ENCODE data around the gene CSMD2.

CSMD2 gene

GRCh38 chr1:33777337-33777736, 387.7 kb downstream of the CSMD2 start:
- in situ Hi-C loops (cut with MboI; ENCODE audit: low sequenced_read_pairs): no loop called here

DNA sequence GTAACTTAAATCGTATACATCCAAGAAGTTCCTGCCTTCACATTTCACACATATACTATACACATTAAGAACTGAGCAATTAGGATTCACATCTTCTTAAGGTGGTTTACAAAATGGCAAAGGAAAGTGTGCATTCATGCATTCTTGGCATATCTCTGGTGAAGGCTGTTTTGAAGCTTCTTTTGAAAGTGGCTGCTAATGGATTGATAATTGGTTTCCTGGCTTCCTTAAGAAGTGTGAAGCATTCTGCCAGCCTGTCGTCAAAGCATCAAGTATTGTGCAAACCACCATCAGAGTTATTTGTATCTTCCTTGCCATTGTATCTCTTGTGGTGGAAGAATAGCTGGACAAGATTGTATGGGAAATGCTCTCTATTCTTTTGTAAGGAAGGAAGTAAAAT, 396.2 kb downstream of the CSMD2 start:
- in situ Hi-C loops (cut with MboI; ENCODE audit: low sequenced_read_pairs): no loop called here

GRCh38 chr1:33768106-33768505, 396.9 kb downstream of the CSMD2 start:
- in situ Hi-C loops (cut with MboI; ENCODE audit: low sequenced_read_pairs): no loop called here

DNA sequence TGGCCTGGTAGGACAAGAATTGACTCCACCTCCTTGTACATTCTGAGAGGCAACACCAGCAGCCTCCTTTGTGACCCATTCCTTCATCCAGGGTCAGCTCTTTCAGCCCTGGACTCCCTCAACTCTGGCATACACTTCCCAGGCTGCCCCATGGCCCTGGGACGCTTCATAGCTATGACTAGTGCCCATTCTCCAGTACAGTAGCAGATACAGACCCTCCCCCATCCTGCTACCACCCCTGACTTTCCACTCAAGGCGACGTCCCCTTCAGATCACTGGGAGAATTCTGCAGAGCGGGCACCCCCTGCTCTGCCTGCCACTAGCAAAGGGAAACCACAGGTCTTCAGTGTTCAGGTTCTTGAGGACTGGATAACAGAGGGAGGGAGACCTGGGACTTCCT, 400.9 kb downstream of the CSMD2 start:
- in situ Hi-C loops (cut with MboI; ENCODE audit: low sequenced_read_pairs): no loop called here

DNA sequence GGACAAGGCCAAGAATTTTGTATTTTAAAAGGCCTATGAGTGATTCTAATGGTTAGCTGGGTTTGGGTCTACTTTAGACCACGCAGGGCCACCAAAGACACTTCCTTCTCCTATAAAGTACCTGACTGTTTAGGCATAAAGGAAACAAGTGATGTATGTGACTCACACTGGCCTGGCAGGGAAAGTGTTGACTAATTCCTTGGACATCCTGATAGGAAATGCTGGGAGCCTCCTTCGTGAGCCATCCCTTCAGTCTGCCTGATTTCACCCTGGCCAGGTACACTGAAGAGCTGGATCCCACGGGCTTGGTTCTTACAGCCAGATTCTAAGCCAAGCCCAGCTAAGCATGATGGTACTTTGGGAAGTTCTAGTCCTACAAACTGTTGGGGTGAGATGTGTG, 401.6 kb downstream of the CSMD2 start:
- in situ Hi-C loops (cut with MboI; ENCODE audit: low sequenced_read_pairs): no loop called here

GRCh38 chr1:33762962-33763361, 402.1 kb downstream of the CSMD2 start:
- in situ Hi-C loops (cut with MboI; ENCODE audit: low sequenced_read_pairs): no loop called here

DNA sequence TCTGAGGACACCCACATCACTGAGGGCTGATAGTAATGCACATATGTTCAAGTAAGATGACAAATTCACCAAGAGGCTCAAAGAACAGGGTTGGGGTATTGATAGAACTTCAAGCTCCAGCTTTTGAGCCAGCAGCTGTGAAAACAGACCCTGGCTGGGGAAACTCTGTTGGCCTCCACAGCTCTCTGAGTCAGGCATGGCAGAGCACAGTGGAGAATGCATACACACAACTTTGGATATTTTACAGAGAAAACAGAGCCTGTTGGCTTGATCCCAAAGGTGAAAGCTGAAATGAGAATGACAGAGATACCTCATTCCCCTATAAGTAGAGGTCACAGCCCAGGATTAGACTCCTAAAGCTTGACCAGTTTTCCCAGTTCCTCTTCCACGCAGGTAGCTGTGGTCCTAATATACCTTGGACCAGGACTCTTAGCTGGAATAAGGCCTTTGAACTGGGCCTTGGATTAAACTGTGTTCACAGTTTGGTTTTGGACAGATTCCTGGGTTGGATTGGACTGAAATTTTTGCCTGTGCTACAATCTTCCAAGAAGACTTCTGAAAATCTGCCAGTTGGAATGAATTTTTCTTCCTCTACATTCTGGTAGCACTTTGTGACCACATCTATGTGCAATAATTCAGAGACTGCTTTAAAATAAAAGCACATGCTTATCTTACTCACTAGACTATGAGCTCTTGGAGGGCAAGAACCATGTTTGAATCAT, 402.8 kb downstream of the CSMD2 start:
- in situ Hi-C loops (cut with MboI; ENCODE audit: low sequenced_read_pairs): no loop called here

DNA sequence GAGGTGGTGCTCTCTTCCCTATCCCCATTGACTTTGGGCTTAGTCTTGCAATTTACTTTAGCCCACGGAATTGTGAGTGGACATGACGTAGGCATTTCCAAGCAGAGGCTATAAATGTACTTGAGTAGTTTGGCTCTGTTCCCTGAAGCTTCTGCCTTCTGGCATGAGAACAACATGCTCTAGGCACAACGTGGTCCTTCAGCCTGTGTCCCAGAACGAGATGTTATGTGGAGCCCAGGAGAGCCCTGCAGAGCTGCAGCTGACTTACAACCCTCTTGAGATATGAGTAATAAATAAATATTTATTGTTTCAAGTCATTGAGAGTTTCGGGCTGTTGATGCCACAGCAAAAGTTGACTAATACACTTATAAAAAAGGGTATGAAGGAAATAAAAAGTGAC, 406.3 kb downstream of the CSMD2 start:
- in situ Hi-C loops (cut with MboI; ENCODE audit: low sequenced_read_pairs): no loop called here

DNA sequence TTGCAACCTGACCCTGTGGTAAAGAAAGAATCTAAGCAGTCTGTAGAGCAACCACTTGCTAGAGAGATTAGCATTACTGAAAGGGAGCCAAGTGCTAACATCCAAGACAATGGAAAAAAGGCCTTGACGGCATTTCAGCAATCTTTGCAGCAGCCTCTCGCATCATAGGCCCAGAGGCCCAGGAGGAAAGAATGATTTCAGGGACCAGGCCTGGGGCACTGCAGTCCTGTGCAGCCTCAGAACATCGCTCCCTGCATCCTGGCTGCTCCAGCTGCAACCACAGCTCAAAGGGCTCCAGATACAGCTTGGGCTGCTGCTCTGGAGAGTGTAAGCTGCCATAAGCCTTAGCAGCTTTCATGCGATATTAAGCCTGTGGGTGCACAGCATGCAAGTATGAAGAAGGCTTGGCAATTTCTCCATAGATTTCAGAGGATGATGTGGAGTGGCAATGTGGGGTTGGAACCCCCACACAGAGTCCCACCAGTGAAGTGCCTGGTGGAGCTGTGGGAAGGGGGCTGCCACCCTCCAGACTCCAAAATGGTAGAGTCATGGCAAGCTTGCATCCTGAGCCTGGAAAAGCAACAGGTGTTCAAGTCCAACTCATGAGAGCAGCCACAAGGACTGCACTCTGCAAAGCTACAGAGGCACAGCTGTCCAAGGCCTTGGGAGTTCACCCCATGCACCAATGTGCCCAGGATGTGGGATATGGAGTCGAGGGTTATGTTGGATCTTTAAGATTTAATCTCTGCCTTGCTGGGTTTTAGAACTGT, 411.8 kb downstream of the CSMD2 start:
- in situ Hi-C loops (cut with MboI; ENCODE audit: low sequenced_read_pairs): no loop called here

DNA sequence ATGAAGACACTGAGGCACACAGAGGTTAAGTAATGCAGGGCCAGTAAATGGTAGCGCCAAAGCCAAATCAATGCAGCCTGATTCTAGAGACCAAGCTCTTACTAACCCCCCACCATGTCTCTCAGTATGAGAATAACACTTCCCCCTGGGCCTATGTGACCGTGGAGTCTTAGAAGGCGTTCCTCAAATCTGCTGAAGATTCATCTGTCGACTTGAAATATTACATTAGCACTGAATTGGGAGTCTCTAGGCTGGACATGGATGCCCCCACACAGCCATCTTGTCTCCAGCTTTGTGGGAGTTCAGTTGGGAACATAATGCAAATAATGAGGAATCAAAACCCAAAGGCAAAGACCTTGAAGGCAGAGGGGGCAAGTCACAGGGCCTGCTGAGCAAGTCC, 419.1 kb downstream of the CSMD2 start:
- in situ Hi-C loops (cut with MboI; ENCODE audit: low sequenced_read_pairs): no loop called here

GRCh38 chr1:33743221-33743998, 421.6 kb downstream of the CSMD2 start:
- in situ Hi-C loops (cut with MboI; ENCODE audit: low sequenced_read_pairs): no loop called here

DNA sequence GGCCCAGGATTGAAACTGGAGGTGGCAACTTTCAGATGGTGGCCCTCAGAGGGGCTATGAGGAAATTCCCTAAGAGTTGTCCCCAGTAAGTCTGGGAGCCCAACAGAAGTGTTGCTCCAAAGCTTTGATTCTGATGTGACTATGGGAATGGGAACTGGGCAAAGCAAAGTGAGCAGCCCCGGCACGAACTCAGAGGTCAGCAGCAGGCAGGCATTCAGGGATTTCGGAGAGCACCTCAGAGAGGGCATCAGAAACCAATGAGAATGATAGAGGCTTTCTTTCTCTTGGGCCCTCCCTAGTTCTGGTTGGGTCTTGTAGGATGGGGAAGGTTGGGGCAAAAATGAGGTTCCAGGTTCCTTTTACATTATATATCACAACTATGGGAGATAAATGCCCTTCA, 422.4 kb downstream of the CSMD2 start:
- in situ Hi-C loops (cut with MboI; ENCODE audit: low sequenced_read_pairs): no loop called here

- in situ Hi-C loops (cut with MboI; ENCODE audit: low sequenced_read_pairs): no loop called here
Observed at GRCh38 chr1:33741749-33742148, 423.3 kb downstream of the CSMD2 start.

GRCh38 chr1:33740040-33740744, 424.8 kb downstream of the CSMD2 start:
- in situ Hi-C loops (cut with MboI; ENCODE audit: low sequenced_read_pairs): no loop called here

- in situ Hi-C loops (cut with MboI; ENCODE audit: low sequenced_read_pairs): no loop called here
Observed at GRCh38 chr1:33738976-33739375, 426.1 kb downstream of the CSMD2 start.

DNA sequence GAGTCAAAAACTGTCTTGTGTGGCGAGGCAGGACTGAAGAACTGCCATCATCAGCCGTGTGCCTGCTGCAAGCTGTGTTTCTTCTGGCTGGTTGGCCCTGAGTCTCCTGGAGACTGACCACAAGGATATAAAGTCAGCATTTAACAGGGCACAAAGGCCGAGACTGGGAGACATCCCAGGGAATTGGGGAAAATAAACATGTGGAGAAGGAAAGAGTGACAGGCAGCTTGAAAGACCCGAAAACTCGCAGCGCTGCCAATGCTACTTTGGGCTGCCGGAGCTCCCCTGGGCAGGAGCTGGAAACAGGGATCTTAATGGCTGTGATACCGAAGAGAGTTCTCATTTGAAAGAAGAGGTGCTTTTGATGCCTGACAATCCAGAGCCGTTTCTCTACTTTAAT, 426.5 kb downstream of the CSMD2 start:
- in situ Hi-C loops (cut with MboI; ENCODE audit: low sequenced_read_pairs): no loop called here

DNA sequence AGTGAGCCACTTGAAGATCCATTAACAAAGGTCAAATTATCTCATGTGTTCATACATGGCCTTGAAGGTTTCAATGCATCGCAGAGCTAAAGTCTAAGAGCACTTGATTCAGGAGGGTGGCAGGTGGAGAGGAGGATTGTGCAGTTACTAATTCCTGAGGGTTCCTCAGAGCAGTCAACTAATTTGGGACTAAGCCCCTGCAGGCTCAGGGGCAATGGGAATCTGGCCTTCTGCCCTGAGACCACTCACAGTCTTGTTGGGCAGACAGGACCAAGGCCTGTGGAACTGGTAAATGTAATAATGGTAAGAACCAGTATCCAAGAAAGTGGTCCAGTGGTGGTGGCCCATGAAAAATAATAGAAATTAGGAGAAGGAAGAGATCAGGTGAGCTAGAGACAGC, 428.5 kb downstream of the CSMD2 start:
- in situ Hi-C loops (cut with MboI; ENCODE audit: low sequenced_read_pairs): no loop called here

- in situ Hi-C loops (cut with MboI; ENCODE audit: low sequenced_read_pairs): no loop called here
Observed at GRCh38 chr1:33735624-33736023, 429.4 kb downstream of the CSMD2 start.

- in situ Hi-C loops (cut with MboI; ENCODE audit: low sequenced_read_pairs): no loop called here
Observed at GRCh38 chr1:33727310-33727709, 437.7 kb downstream of the CSMD2 start.

DNA sequence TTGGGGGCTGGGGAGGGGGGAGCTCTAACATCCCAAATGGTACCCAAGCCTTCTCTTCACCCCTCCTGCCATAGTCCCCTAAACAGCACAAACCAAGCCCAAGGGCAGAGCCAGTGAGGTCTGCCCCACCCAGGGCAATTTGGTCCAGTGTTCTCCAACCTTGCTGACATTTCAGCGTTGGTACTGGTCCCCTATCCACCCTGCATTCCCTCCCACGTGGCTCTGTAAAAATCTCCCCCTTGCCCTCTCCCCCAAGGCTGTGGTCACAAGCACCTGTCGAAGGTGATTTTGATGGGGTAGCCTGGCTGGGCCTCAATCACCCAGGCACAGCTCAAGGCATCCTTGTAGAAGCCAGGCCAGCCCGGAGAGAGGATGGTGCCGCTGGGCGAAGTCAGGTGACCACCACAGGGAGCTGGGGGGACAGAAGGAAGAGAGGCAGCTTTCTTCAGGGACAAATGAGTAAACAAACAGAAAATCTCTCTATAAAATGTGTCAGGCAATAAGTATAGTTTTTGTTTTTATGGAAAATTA, 438.7 kb downstream of the CSMD2 start:
- in situ Hi-C loops (cut with MboI; ENCODE audit: low sequenced_read_pairs): no loop called here
